Epithelial cell of esophagus (primary cell): ENCODE measurements around the gene COL25A1.

Experiments used
- DNase-seq: peaks from one replicate; pipeline ENCODE4 v3.0.0; 2010; ENCODE audit warnings: low read depth
- H3K4me3 ChIP-seq: 2 replicates; pipeline ENCODE4 v1.5.1; 2011; ENCODE audit warnings: mild to moderate bottlenecking, low read length, control low read depth
- TF ChIP-seq, protein P1 (sequence below): IDR thresholded peaks from 2 replicates; pipeline ENCODE4 v1.5.1; 2011; ENCODE audit warnings: low read depth, mild to moderate bottlenecking, low read length, control low read depth, inconsistent platforms; ENCODE audit not compliant: insufficient read depth; ENCODE audit errors: missing control alignments

The COL25A1 gene

GRCh38 chr4:109207898-109208297, 94.6 kb downstream of the COL25A1 start:
- DNase-seq = no peak
- TF ChIP-seq, protein P1, sequence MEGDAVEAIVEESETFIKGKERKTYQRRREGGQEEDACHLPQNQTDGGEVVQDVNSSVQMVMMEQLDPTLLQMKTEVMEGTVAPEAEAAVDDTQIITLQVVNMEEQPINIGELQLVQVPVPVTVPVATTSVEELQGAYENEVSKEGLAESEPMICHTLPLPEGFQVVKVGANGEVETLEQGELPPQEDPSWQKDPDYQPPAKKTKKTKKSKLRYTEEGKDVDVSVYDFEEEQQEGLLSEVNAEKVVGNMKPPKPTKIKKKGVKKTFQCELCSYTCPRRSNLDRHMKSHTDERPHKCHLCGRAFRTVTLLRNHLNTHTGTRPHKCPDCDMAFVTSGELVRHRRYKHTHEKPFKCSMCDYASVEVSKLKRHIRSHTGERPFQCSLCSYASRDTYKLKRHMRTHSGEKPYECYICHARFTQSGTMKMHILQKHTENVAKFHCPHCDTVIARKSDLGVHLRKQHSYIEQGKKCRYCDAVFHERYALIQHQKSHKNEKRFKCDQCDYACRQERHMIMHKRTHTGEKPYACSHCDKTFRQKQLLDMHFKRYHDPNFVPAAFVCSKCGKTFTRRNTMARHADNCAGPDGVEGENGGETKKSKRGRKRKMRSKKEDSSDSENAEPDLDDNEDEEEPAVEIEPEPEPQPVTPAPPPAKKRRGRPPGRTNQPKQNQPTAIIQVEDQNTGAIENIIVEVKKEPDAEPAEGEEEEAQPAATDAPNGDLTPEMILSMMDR = no peak
- no peak overlapping the region for H3K4me3 ChIP-seq

DNA sequence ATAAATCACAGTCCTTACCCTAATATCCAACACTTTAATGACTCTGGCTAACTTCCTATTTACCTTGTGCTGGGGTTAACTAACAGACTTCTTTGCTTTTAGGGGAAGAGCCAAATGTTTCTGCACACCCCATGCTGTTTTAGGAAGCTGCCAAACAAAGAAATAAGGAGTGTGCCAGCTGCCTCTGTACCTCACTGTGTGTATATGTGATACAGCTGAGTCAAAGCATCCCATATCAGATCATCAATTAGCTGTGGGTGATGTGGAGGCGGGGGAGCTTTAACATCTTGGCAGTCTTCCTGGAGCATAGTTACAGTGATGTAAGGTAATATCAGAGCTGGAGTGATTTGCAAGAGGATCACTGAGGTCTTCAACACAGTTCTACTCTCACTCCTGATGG, 95.4 kb downstream of the COL25A1 start:
- TF ChIP-seq, protein P1 = no peak
- H3K4me3 ChIP-seq = no peak overlapping the region

GRCh38 chr4:109206620-109207019, 95.8 kb downstream of the COL25A1 start:
- no peak for DNase-seq
- TF ChIP-seq, protein P1 = no peak
- H3K4me3 ChIP-seq = no peak overlapping the region

More for the DNA sequence above, 95.4 kb downstream of the COL25A1 start:
- peak; percentile 13 for DNase-seq

GRCh38 chr4:109205186-109205585, 97.3 kb downstream of the COL25A1 start:
- DNase-seq = no peak
- TF ChIP-seq, protein P1 = no peak

GRCh38 chr4:109199585-109199984, 102.9 kb downstream of the COL25A1 start:
- no peak overlapping the region for H3K4me3 ChIP-seq
- TF ChIP-seq, protein P1 = no peak
- DNase-seq = no peak

More at GRCh38 chr4:109205186-109205585, 97.3 kb downstream of the COL25A1 start:
- no peak overlapping the region for H3K4me3 ChIP-seq

- no peak overlapping the region for H3K4me3 ChIP-seq
- TF ChIP-seq, protein P1 = no peak
Observed at GRCh38 chr4:109195646-109196045, 106.8 kb downstream of the COL25A1 start.

GRCh38 chr4:109191216-109191615, 111.2 kb downstream of the COL25A1 start:
- H3K4me3 ChIP-seq = no peak overlapping the region
- DNase-seq = no peak
- TF ChIP-seq, protein P1 = no peak

More at GRCh38 chr4:109195646-109196045, 106.8 kb downstream of the COL25A1 start:
- no peak for DNase-seq
